ENCODE measurements around the gene PI16.

DNA sequence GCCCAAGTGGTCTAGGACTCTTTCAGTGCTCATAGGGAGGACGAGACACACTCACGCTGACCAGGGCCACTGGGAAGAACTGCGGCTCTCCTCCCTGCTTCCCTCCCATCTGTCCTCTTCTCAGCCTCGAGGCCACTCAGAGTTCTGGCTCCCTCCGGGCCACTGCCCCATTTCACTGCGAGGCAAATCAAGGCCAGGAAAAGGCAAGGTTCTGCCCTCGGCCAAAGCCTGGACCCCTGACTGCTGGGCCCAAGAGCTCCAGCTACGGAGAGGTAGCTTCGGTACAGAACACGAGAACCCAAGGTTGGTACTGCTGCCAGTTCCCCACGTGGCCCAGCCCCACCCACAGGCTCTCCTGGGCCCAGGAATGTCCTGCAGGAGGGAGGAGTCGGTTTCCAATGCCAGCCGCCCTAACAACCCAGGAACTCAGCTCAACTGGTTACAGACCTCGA lies 14.7 kb downstream of the PI16 start:
- TF ChIP-seq, protein P1, sequence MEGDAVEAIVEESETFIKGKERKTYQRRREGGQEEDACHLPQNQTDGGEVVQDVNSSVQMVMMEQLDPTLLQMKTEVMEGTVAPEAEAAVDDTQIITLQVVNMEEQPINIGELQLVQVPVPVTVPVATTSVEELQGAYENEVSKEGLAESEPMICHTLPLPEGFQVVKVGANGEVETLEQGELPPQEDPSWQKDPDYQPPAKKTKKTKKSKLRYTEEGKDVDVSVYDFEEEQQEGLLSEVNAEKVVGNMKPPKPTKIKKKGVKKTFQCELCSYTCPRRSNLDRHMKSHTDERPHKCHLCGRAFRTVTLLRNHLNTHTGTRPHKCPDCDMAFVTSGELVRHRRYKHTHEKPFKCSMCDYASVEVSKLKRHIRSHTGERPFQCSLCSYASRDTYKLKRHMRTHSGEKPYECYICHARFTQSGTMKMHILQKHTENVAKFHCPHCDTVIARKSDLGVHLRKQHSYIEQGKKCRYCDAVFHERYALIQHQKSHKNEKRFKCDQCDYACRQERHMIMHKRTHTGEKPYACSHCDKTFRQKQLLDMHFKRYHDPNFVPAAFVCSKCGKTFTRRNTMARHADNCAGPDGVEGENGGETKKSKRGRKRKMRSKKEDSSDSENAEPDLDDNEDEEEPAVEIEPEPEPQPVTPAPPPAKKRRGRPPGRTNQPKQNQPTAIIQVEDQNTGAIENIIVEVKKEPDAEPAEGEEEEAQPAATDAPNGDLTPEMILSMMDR (IDR thresholded peaks at IDR 0.05; ENCODE audit: poor library complexity, severe bottlenecking): no peak
- TF ChIP-seq, protein P2, sequence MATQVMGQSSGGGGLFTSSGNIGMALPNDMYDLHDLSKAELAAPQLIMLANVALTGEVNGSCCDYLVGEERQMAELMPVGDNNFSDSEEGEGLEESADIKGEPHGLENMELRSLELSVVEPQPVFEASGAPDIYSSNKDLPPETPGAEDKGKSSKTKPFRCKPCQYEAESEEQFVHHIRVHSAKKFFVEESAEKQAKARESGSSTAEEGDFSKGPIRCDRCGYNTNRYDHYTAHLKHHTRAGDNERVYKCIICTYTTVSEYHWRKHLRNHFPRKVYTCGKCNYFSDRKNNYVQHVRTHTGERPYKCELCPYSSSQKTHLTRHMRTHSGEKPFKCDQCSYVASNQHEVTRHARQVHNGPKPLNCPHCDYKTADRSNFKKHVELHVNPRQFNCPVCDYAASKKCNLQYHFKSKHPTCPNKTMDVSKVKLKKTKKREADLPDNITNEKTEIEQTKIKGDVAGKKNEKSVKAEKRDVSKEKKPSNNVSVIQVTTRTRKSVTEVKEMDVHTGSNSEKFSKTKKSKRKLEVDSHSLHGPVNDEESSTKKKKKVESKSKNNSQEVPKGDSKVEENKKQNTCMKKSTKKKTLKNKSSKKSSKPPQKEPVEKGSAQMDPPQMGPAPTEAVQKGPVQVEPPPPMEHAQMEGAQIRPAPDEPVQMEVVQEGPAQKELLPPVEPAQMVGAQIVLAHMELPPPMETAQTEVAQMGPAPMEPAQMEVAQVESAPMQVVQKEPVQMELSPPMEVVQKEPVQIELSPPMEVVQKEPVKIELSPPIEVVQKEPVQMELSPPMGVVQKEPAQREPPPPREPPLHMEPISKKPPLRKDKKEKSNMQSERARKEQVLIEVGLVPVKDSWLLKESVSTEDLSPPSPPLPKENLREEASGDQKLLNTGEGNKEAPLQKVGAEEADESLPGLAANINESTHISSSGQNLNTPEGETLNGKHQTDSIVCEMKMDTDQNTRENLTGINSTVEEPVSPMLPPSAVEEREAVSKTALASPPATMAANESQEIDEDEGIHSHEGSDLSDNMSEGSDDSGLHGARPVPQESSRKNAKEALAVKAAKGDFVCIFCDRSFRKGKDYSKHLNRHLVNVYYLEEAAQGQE (IDR thresholded peaks at IDR 0.05; ENCODE audit: borderline replicate concordance): no peak
- TF ChIP-seq EP300 (conservative IDR thresholded peaks at IDR 0.05; ENCODE audit: poor library complexity, severe bottlenecking): no peak

All from neural cell (in vitro differentiated cells).